BLaER1 treated with 17β-estradiol and CSF1 and Interleukin-3, amounts not matched to agents 10 nM and 100 nM (cell line): ENCODE results near the gene MGA.
A peak's percentile ranks its signal among the peaks of the same experiment; 100 is the strongest.

Experiments
- H3K27ac ChIP-seq, 11 experiments: shearing (Covaris generic); formaldehyde crosslinking; 2 replicates each; pipeline ENCODE4 v1.8.1; 2022
- H3K27me3 ChIP-seq, 11 experiments: shearing (Covaris generic); formaldehyde crosslinking; 2 replicates each; pipeline ENCODE4 v1.8.1; 2022
- H3K36me3 ChIP-seq, 11 experiments: shearing (Covaris generic); formaldehyde crosslinking; 2 replicates each; pipeline ENCODE4 v1.8.1; 2022
- H3K4me1 ChIP-seq, 10 experiments: shearing (Covaris generic); formaldehyde crosslinking; 2 replicates each; pipeline ENCODE4 v1.8.1; 2022
- H3K4me2 ChIP-seq, 11 experiments: shearing (Covaris generic); formaldehyde crosslinking; 2 replicates each; pipeline ENCODE4 v1.8.1; 2022
- H3K4me3 ChIP-seq, 10 experiments: shearing (Covaris generic); formaldehyde crosslinking; 2 replicates each; pipeline ENCODE4 v1.8.1; 2022
- H3K9ac ChIP-seq, 11 experiments: shearing (Covaris generic); formaldehyde crosslinking; 2 replicates each; pipeline ENCODE4 v1.8.1; 2022
- H3K9me3 ChIP-seq, 11 experiments: shearing (Covaris generic); formaldehyde crosslinking; replicated peaks in 1 of 11; 2 replicates each; pipeline ENCODE4 v1.8.1; 2022
- H4K20me1 ChIP-seq, 11 experiments: shearing (Covaris generic); formaldehyde crosslinking; 2 replicates each; pipeline ENCODE4 v1.8.1; 2022
- Cebpa-rat ChIP-seq, 11 experiments: shearing (Covaris generic); IDR thresholded peaks; 2 replicates each; pipeline ENCODE4 v1.8.1; 2022

MGA gene

GRCh38 chr15:41805711-41806110, 145.5 kb downstream of the MGA start:
- H3K9me3 ChIP-seq: peaks cover 0 to 17% (median 14%) of the 10 kb centered on the region in 11 experiments; a peak in 17 of 22 replicates
- peaks cover 26 to 53% (median 46%) of the 10 kb centered on the region in 10 experiments for H3K4me1 ChIP-seq
- no peak for TF ChIP-seq Cebpa-rat (IDR thresholded peaks at IDR 0.05)
- H3K36me3 ChIP-seq: peaks cover 14 to 23% (median 18%) of the 10 kb centered on the region in 11 experiments
- peak overlapping the region in 2 of 11 experiments; percentile 13 to 29; a peak in 2 of 22 replicates for H3K9ac ChIP-seq
- H3K4me2 ChIP-seq: peak overlapping the region in 8 of 11 experiments; percentile 40 to 68 (median 54); a peak in 16 of 22 replicates
- no peaks in the 10 kb centered on the region for H3K27me3 ChIP-seq
- H3K27ac ChIP-seq: peak overlapping the region in 1 of 11 experiments; percentile 4; a peak in 1 of 22 replicates
- H3K4me3 ChIP-seq: no peak overlapping the region
- peaks cover 0 to 6% (median 0%) of the 10 kb centered on the region in 11 experiments; a peak in 2 of 22 replicates for H4K20me1 ChIP-seq

GRCh38 chr15:41806291-41807181, 146.3 kb downstream of the MGA start:
- H3K4me2 ChIP-seq: peak overlapping the region in 5 of 11 experiments; percentile 13 to 68 (median 53); a peak in 5 of 22 replicates
- H3K9ac ChIP-seq: 0 out of 22 replicates have a peak overlapping the region, but pooled peaks of 1 of the 11 experiments have one; percentile 16
- no peak overlapping the region for H3K4me3 ChIP-seq
- no peak for TF ChIP-seq Cebpa-rat (IDR thresholded peaks at IDR 0.05)
- H3K36me3 ChIP-seq: peaks cover 6 to 15% (median 10%) of the 10 kb centered on the region in 11 experiments
- H3K9me3 ChIP-seq: peaks cover 0 to 9% (median 6%) of the 10 kb centered on the region in 11 experiments; a peak in 17 of 22 replicates
- peaks cover 34 to 61% (median 53%) of the 10 kb centered on the region in 10 experiments for H3K4me1 ChIP-seq
- H4K20me1 ChIP-seq: peaks cover 0 to 7% (median 0%) of the 10 kb centered on the region in 11 experiments; a peak in 3 of 22 replicates
- H3K27ac ChIP-seq: no peak overlapping the region
- no peaks in the 10 kb centered on the region for H3K27me3 ChIP-seq

GRCh38 chr15:41809121-41809520, 148.9 kb downstream of the MGA start:
- no peak for TF ChIP-seq Cebpa-rat (IDR thresholded peaks at IDR 0.05)
- Histone ChIP-seq H3K4me2 (peak overlapping the region; percentile 52 to 80 (median 75)), H4K20me1 (peaks cover 0 to 22% (median 5%) of the 10 kb centered on the region in 11 experiments; a peak in 6 of 22 replicates), H3K27me3 (no peaks in the 10 kb centered on the region), H3K4me3 (no peak overlapping the region), H3K27ac (peak overlapping the region in 6 of 11 experiments; percentile 14 to 53 (median 44); a peak in 10 of 22 replicates), H3K9ac (peak overlapping the region in 5 of 11 experiments; percentile 0 to 56 (median 37); a peak in 4 of 22 replicates), H3K36me3 (peaks cover 4 to 27% (median 8%) of the 10 kb centered on the region in 11 experiments; a peak in 12 of 22 replicates), H3K9me3 (no peaks in the 10 kb centered on the region), H3K4me1 (peaks cover 34 to 81% (median 68%) of the 10 kb centered on the region in 10 experiments)

- Histone ChIP-seq H3K27ac (peak overlapping the region in 9 of 11 experiments; percentile 14 to 53 (median 39); a peak in 13 of 22 replicates), H3K9ac (peak overlapping the region in 10 of 11 experiments; percentile 0 to 56 (median 26); a peak in 14 of 22 replicates), H4K20me1 (peaks cover 0 to 22% (median 5%) of the 10 kb centered on the region in 11 experiments; a peak in 6 of 22 replicates), H3K36me3 (peaks cover 4 to 33% (median 13%) of the 10 kb centered on the region in 11 experiments; a peak in 14 of 22 replicates), H3K4me2 (peak overlapping the region; percentile 52 to 80 (median 75)), H3K4me1 (peaks cover 30 to 76% (median 63%) of the 10 kb centered on the region in 10 experiments), H3K9me3 (no peaks in the 10 kb centered on the region), H3K4me3 (no peak overlapping the region), H3K27me3 (no peaks in the 10 kb centered on the region)
- no peak for TF ChIP-seq Cebpa-rat (IDR thresholded peaks at IDR 0.05)
These were observed 149.5 kb downstream of the MGA start for GRCh38 chr15:41809526-41810220.

- peak overlapping the region in 2 of 11 experiments; percentile 0 to 6; a peak in 1 of 22 replicates for H3K9ac ChIP-seq
- H3K9me3 ChIP-seq: no peaks in the 10 kb centered on the region
- H3K27me3 ChIP-seq: no peaks in the 10 kb centered on the region
- H4K20me1 ChIP-seq: peaks cover 0 to 17% (median 5%) of the 10 kb centered on the region in 11 experiments; a peak in 6 of 22 replicates
- peaks cover 26 to 64% (median 51%) of the 10 kb centered on the region in 10 experiments for H3K4me1 ChIP-seq
- 0 out of 22 replicates have a peak overlapping the region, but pooled peaks of 2 of the 11 experiments have one; percentile 20 to 27 for H3K27ac ChIP-seq
- no peak overlapping the region for H3K4me3 ChIP-seq
- H3K4me2 ChIP-seq: peak overlapping the region; percentile 52 to 80 (median 75)
- H3K36me3 ChIP-seq: peaks cover 11 to 44% (median 25%) of the 10 kb centered on the region in 11 experiments; a peak in 21 of 22 replicates
- TF ChIP-seq Cebpa-rat (IDR thresholded peaks at IDR 0.05): no peak
These were observed 150.6 kb downstream of the MGA start for GRCh38 chr15:41810651-41811431.

- TF ChIP-seq Cebpa-rat (IDR thresholded peaks at IDR 0.05): no peak
- Histone ChIP-seq H4K20me1 (peaks cover 0 to 17% (median 5%) of the 10 kb centered on the region in 11 experiments; a peak in 6 of 22 replicates), H3K27me3 (no peaks in the 10 kb centered on the region), H3K9me3 (no peaks in the 10 kb centered on the region), H3K4me2 (peak overlapping the region; percentile 52 to 80 (median 75); a peak in 17 of 22 replicates), H3K36me3 (peaks cover 15 to 51% (median 32%) of the 10 kb centered on the region in 11 experiments), H3K4me1 (peaks cover 26 to 57% (median 46%) of the 10 kb centered on the region in 10 experiments), H3K9ac (no peak overlapping the region; a peak in 1 of 22 replicates), H3K4me3 (no peak overlapping the region), H3K27ac (no peak overlapping the region)
These were observed 151.4 kb downstream of the MGA start for GRCh38 chr15:41811432-41812195.

GRCh38 chr15:41812820-41813375, 152.7 kb downstream of the MGA start:
- Histone ChIP-seq H3K4me1 (peaks cover 26 to 50% (median 43%) of the 10 kb centered on the region in 10 experiments), H3K4me3 (no peak overlapping the region), H3K9me3 (no peaks in the 10 kb centered on the region), H3K9ac (peak overlapping the region; percentile 4 to 66 (median 41); a peak in 15 of 22 replicates), H4K20me1 (peaks cover 0 to 17% (median 5%) of the 10 kb centered on the region in 11 experiments; a peak in 6 of 22 replicates), H3K36me3 (peaks cover 26 to 64% (median 43%) of the 10 kb centered on the region in 11 experiments), H3K27ac (0 out of 22 replicates have a peak overlapping the region, but pooled peaks of 2 of the 11 experiments have one; percentile 4 to 14), H3K4me2 (peak overlapping the region in 8 of 11 experiments; percentile 18 to 70 (median 60); a peak in 14 of 22 replicates), H3K27me3 (no peaks in the 10 kb centered on the region)
- no peak for TF ChIP-seq Cebpa-rat (IDR thresholded peaks at IDR 0.05)
